ENCODE results near the gene DCXR.
"Not testable (repeated sequence)": the region's sequence is repeated elsewhere in the genome, so short reads cannot be mapped to it uniquely, and the experiment has no call there.

Gene DCXR

DNA sequence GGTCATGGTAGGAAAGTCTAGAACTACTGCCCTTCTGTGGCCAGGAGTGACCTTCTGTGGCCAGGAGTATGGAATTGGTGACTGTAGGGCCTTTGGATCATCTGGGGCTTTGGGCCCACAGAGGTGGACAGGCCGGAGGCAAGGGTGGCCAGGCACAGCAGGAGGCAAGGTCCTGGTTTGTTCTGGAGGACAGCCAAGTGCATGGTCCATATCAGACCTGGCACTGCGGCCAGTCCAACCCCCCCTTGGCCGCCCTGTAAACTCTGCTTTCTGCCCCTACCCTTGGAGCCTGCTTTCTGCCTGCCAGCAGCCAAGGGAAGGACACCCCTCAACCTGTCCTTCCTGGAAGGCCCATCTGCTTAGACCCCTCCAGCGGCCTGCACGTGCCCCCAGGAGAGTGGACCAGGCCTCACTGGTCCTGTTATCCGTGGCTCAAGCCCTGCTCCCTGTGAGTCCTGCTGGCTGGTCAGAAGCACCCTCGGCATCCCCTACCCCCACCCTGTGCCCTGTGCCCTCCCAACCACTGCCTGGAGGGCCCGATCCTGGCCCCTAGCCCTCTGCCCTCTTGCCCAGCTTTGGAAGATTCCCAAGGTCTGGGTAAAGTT lies 2.3 kb upstream of the DCXR start:
- DNase-seq (ENCODE audit: low read depth in 2 of 2), result no peak

DNA sequence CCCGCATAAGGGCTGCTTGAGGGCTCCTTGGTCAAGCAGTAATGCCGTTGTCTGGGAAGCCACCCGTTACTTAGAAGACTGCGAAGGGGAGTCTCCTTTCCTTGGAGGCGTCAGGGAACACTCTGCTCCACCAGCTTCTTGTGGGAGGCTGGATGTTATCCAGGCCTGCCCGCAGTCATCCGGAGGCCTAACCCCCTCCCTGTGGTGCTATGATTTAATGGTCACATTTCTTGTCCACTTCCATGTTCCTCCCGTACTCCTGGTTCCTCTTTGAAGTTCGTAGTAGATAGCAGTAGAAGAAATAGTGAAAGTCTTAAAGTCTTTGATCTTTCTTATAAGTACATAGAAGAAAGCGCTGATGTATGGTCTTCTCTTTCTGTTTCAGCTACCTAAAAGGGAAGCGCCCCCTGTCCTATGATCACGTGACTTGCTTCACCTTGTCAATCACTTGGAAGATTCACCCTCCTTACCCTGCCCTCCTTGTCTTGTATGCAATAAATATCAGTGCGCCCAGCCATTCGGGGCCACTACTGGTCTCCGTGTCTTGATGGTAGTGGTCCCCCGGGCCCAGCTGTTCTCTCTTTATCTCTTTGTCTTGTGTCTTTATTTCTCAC lies 1.4 kb upstream of the DCXR start:
- DNase-seq (ENCODE audit: low read depth in 2 of 2), result not testable (repeated sequence)

- DNase-seq (ENCODE audit: low read depth in 2 of 2), result no peak
These were observed 345 bp upstream of the DCXR start for GRCh38 chr17:82037889-82038195.

DNA sequence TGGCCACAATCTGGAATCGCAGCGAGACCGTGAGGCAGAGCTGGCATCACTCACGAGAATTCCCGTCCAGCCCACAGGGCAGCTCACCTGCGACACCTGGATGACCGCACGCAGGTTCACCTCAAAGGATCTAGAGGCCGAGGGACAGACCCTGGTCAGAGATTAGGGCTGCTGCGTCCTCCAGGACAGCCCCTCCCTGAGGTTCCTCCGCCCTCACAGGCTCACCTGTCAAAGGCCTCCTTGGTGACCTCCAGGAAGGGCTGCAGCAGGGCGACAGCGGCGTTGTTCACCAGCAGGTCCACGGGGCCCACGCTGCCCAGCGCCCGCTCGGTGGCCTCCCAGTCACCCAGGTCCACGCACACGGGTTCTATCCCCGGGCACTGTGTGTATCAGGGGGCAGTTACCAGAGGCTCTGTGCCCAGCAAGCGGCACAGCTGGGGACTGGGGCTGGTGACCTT lies 834 bp downstream of the DCXR start:
- no peak for DNase-seq (ENCODE audit: low read depth in 2 of 2)

DNA sequence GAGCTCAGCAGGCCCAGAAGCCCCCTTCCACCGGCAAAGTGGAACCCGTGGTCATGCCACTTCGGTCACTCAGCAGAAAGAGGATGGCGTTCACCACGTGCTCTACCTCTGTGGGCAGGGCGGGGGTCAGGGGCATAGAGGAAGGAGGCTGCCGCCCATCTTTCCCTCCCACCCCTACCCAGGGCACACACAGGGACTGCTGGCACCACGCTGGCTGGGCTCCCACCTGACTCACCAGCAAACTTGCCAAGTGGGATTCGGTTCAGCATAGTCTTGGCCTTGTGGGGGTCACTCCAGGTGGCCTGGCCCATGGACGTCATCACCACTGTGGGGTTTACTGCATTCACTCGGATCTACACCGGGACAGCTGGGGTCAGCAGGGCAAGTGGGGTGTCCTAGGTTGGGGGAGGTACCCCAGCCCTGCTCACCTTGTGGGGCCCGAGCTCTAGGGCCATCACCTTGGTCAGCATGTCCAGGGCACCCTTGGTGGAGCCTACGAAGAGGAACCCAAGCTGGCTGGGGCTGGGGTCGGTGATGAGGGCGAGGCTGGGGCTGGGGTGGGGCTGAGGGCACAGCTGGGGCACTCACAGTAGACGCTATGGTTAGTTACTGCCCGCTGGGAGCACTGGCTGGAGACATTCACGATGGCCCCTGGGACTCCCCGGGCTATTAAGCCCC lies 1.4 kb downstream of the DCXR start:
- no peak for DNase-seq (ENCODE audit: low read depth in 2 of 2)

GRCh38 chr17:82035488-82035887 lies 2.0 kb downstream of the DCXR start:
- no peak for DNase-seq (ENCODE audit: low read depth in 2 of 2)

- DNase-seq (ENCODE audit: low read depth in 2 of 2), result no peak
These were observed 3.0 kb downstream of the DCXR start for GRCh38 chr17:82034371-82035011.

GRCh38 chr17:82033359-82034085 lies 4.0 kb downstream of the DCXR start:
- DNase-seq (ENCODE audit: low read depth in 2 of 2), result no peak

GRCh38 chr17:82031885-82032627 lies 5.4 kb downstream of the DCXR start:
- DNase-seq (ENCODE audit: low read depth in 2 of 2), result no peak

DNA sequence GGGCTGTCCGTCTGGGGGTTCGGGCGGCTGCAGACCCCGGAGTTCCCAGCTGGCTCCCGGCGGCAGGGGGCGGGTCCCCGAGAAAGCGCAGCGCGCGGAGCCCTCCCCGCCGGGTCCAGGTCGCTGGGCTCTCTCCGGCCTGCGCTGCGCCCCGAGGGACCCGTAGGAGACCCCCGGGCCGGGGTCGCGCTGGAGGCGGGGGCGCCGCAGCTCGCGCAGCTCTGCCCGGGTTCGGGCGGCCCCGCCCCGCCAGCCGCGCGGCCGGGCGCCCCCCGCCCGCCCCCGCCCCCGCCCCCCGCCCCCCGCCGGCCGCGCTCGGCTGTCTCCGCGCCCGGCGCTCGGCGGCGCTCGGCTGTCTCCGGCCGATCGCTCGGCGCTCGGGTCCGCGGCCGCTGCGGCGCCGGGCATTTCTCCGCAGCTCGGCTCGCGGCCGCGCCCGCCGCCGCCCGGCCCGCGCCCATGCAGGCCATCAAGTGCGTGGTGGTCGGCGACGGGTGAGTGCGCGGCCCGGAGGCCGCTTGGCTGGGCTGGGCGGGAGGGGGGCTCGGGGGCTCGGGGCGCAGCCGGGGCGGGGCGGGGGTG lies 6.1 kb downstream of the DCXR start, which contains the start of gene RAC3:
RAC3 (plus strand) TSS at position 376 of the 582 bp plus-strand sequence; CDS start at position 460, 84 bp downstream.
- DNase-seq (ENCODE audit: low read depth in 2 of 2), result no peak

- peak; percentile 50 to 63 for DNase-seq (ENCODE audit: low read depth in 2 of 2)
These were observed 6.8 kb downstream of the DCXR start for GRCh38 chr17:82030470-82031302.

DNA sequence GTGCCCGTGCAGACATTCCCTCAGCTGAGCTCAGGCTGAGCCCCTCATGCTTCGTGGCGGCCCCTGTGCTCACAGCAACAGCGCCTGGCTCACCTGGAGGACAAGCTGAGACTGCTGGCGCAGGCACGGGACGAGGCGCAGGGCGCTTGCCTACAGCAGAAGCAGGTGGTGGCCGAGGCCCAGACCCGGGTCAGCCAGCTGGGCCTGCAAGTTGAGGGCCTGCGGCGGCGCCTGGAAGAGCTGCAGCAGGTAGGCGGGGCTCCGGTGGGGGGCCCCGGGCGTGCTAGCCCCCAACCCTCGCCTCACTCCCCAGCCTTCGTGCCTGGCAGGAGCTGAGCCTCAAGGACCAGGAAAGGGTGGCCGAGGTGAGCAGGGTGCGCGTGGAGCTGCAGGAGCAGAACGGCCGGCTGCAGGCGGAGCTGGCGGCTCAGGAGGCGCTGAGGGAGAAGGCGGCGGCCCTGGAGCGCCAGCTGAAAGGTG lies 7.5 kb downstream of the DCXR start:
- DNase-seq (ENCODE audit: low read depth in 2 of 2), result no peak

GRCh38 chr17:82029391-82029790 lies 8.1 kb downstream of the DCXR start:
- DNase-seq (ENCODE audit: low read depth in 2 of 2), result no peak

DNA sequence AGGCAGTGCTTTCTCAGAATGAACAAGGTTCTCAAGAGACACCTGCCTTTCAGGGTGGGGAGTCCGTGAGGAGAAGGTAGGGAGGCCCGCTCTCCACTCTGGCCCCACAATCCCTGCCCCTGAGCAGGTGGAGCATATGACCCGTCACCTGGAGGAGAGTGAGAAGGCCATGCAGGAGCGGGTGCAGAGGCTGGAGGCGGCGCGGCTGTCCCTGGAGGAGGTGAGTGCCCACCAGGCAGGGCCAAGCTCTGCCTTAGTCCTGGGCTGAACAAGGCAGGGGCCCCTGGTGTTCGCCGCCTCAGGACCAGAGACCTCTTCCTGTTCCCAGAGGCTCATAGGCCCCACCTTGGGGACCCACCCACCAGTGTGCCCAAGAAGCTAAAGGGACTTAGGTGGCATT lies 8.5 kb downstream of the DCXR start:
- no peak for DNase-seq (ENCODE audit: low read depth in 2 of 2)

- DNase-seq (ENCODE audit: low read depth in 2 of 2), result no peak
These were observed 9.3 kb downstream of the DCXR start for GRCh38 chr17:82028246-82028645.

DNA sequence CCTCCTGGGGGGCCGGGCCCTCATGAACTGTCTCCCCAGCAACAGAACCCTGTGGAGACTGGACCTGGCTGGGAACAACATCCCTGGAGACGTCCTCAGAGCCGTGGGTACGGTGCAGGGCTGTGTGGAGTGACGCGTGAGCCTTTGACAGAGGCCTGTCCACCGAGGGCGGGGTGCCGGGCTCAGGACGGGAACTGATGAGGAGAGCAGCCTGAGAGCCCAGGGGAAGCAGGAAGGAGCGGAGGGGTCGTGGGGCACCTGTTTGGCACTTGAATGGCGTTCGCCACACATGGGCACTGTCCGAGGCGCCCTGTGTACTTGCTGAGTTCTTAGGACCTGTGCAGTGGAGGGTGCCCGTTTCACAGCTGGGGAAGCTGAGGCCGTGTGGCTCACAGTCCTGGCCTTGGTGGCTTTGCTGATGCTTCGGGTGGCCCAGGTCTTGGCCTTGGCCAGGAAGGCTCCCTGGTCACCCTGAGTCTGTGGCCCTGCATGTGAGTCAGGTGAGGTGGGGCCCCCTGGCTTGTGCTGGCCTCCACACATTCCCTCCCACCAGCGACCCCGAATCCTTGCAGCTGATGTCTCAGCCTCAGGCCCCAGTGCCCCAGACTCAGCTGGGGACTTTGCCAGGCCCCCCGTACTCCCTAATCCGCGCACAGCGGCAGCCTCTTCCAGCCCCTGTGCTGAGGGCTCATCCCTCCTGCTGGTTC lies 11.9 kb downstream of the DCXR start:
- no peak for DNase-seq (ENCODE audit: low read depth in 2 of 2)

GRCh38 chr17:82024859-82025258 lies 12.6 kb downstream of the DCXR start:
- DNase-seq (ENCODE audit: low read depth in 2 of 2), result no peak

DNA sequence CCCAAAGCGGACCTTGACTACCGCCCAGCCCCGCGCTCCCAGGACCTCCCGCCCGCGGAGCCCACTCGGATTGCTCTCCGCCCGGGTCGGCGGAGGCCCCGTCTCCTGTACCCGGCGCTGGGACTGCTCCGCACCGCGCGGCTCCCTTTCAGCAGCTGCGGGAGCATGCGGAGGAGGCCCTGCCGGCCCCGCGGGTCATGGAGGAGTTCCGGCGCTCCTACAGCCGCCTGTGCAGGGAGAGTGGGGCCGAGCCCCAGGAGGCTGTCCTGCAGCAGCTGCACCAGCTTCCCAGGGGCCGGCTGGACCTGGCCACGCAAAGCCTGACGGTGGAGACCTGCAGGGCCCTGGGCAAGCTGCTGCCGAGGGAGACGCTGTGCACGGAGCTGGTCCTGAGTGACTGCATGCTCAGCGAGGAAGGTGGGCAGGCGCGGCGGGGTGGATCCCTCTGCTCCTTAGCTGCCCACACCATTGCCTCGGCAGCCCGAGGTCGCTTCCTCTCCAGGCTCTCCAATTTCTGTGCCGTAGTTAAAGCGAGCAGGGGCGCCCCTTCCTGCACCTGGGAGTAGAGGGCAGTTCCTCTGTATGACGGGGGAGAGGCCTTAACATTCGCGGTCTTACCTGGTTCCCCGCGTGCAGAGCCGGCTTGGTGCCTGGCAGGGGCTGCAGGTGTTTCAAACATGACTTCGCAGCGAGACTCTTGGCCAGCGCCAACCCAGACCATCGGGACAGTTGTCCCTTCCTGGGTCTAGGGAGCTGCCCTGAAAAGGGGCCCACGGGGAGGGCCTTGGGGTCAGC lies 13.9 kb downstream of the DCXR start:
- DNase-seq (ENCODE audit: low read depth in 2 of 2), result no peak
